ENCODE measurements around the gene TNS2.

The TNS2 gene

GRCh38 chr12:53034459-53034858, 15.4 kb upstream of the TNS2 start:
- no peak for DNase-seq
- in situ Hi-C loops (cut with HindIII; ENCODE audit: low pct_ligation_motif_present, low pct_unique_long_range_greater_than_20kb, low sequenced_read_pairs), result no loop called here

- in situ Hi-C loops (cut with HindIII; ENCODE audit: low pct_ligation_motif_present, low pct_unique_long_range_greater_than_20kb, low sequenced_read_pairs), result no loop called here
These were observed 13.1 kb upstream of the TNS2 start for GRCh38 chr12:53036802-53037201.

GRCh38 chr12:53039851-53040250, 10.0 kb upstream of the TNS2 start:
- in situ Hi-C loops (cut with HindIII; ENCODE audit: low pct_ligation_motif_present, low pct_unique_long_range_greater_than_20kb, low sequenced_read_pairs), result no loop called here
- no peak for DNase-seq

More at GRCh38 chr12:53036802-53037201, 13.1 kb upstream of the TNS2 start:
- DNase-seq, result no peak

- in situ Hi-C loops (cut with HindIII; ENCODE audit: low pct_ligation_motif_present, low pct_unique_long_range_greater_than_20kb, low sequenced_read_pairs), result no loop called here
- no peak for DNase-seq
These were observed 7.0 kb upstream of the TNS2 start for GRCh38 chr12:53042607-53043454.

- in situ Hi-C loops (cut with HindIII; ENCODE audit: low pct_ligation_motif_present, low pct_unique_long_range_greater_than_20kb, low sequenced_read_pairs), result no loop called here
- DNase-seq, result no peak
These were observed 5.7 kb upstream of the TNS2 start for GRCh38 chr12:53044052-53044581.

GRCh38 chr12:53044896-53045695, 4.8 kb upstream of the TNS2 start:
- in situ Hi-C loops (cut with HindIII; ENCODE audit: low pct_ligation_motif_present, low pct_unique_long_range_greater_than_20kb, low sequenced_read_pairs), result no loop called here
- DNase-seq, result no peak

GRCh38 chr12:53045696-53046045, 4.2 kb upstream of the TNS2 start:
- in situ Hi-C loops (cut with HindIII; ENCODE audit: low pct_ligation_motif_present, low pct_unique_long_range_greater_than_20kb, low sequenced_read_pairs), result no loop called here
- no peak for DNase-seq

- DNase-seq, result no peak
- in situ Hi-C loops (cut with HindIII; ENCODE audit: low pct_ligation_motif_present, low pct_unique_long_range_greater_than_20kb, low sequenced_read_pairs), result no loop called here
These were observed 3.1 kb upstream of the TNS2 start for GRCh38 chr12:53046655-53047220.

GRCh38 chr12:53047221-53048032, 2.4 kb upstream of the TNS2 start:
- DNase-seq, result peak; percentile 89
- in situ Hi-C loops (cut with HindIII; ENCODE audit: low pct_ligation_motif_present, low pct_unique_long_range_greater_than_20kb, low sequenced_read_pairs), result no loop called here

- in situ Hi-C loops (cut with HindIII; ENCODE audit: low pct_ligation_motif_present, low pct_unique_long_range_greater_than_20kb, low sequenced_read_pairs), result no loop called here
- peak; percentile 53 for DNase-seq
These were observed 1.7 kb upstream of the TNS2 start for GRCh38 chr12:53048033-53048779.

GRCh38 chr12:53048780-53049401, 974 bp upstream of the TNS2 start:
- peak; percentile 61 for DNase-seq
- in situ Hi-C loops (cut with HindIII; ENCODE audit: low pct_ligation_motif_present, low pct_unique_long_range_greater_than_20kb, low sequenced_read_pairs), result no loop called here

- in situ Hi-C loops (cut with HindIII; ENCODE audit: low pct_ligation_motif_present, low pct_unique_long_range_greater_than_20kb, low sequenced_read_pairs), result no loop called here
These were observed 677 bp downstream of the TNS2 start for GRCh38 chr12:53050426-53051057.

GRCh38 chr12:53051058-53051880, 1.4 kb downstream of the TNS2 start:
- no peak for DNase-seq
- in situ Hi-C loops (cut with HindIII; ENCODE audit: low pct_ligation_motif_present, low pct_unique_long_range_greater_than_20kb, low sequenced_read_pairs), result no loop called here

More at GRCh38 chr12:53050426-53051057, 677 bp downstream of the TNS2 start:
- no peak for DNase-seq

- in situ Hi-C loops (cut with HindIII; ENCODE audit: low pct_ligation_motif_present, low pct_unique_long_range_greater_than_20kb, low sequenced_read_pairs), result no loop called here
- DNase-seq, result no peak
These were observed 2.1 kb downstream of the TNS2 start for GRCh38 chr12:53051881-53052412.

GRCh38 chr12:53052419-53053217, 2.8 kb downstream of the TNS2 start:
- in situ Hi-C loops (cut with HindIII; ENCODE audit: low pct_ligation_motif_present, low pct_unique_long_range_greater_than_20kb, low sequenced_read_pairs), result no loop called here

More at GRCh38 chr12:53052419-53053217, 2.8 kb downstream of the TNS2 start:
- DNase-seq, result peak; percentile 73
